GM12878 (cell line): Measurements from ENCODE around the gene AFAP1L2. TPM values are rescaled to one million over a fixed set of nuclear protein-coding genes. Genes with fewer than 3 reads are reported as not detected.

Experiments used
- ATAC-seq: fragments of 200-7000 bp; cut with Tn5 transposase; 3 replicates; pipeline ENCODE4 v1.9.1; 2020; ENCODE audit warnings: mild to moderate bottlenecking, moderate library complexity
- BruUV-seq: library from RNA; stranded (reverse); fragments of 400-500 nt; replicated peaks from 2 replicates; lab custom pipeline; 2021; lab: Mats Ljungman, UMichigan
- CTCF ChIA-PET: fragments of 300-600 bp; sonication (Branson Sonifier 250); formaldehyde crosslinking; extraction: SDS; loops from one replicate; lab custom pipeline; 2021; ENCODE audit warnings: inconsistent platforms; lab: Yijun Ruan, JAX
- POLR2A ChIA-PET: fragments of 350-600 bp; formaldehyde crosslinking; extraction: SDS; loops from one replicate; lab custom pipeline; 2021; ENCODE audit warnings: inconsistent platforms; lab: Charles Lee
- RAD21 ChIA-PET: fragments of 300-600 bp; sonication (Branson Sonifier 250); formaldehyde crosslinking; loops from one replicate; lab custom pipeline; 2023; ENCODE audit warnings: antibody characterized with exemption; ENCODE audit not compliant: unreplicated experiment; lab: Charles Lee
- SMC1A ChIA-PET: fragments of 300-600 bp; sonication (Branson Sonifier 250); formaldehyde crosslinking; loops from one replicate; lab custom pipeline; 2023; ENCODE audit not compliant: unreplicated experiment, uncharacterized antibody; lab: Charles Lee
- DNase-seq: peaks from one replicate; pipeline ENCODE4 v3.0.0-alpha.2; 2011; ENCODE audit warnings: low read depth, low spot score
- FAIRE-seq: peaks from 3 replicates; lab custom pipeline; 2011; peaks lifted over from hg19 to GRCh38; lab: Jason Lieb, UNC
- H2AFZ ChIP-seq: 2 replicates; pipeline ENCODE4 v1.6.0; 2011; ENCODE audit warnings: low read depth, low read length, control low read depth; ENCODE audit not compliant: control insufficient read depth
- H3K27ac ChIP-seq: 2 replicates; pipeline ENCODE4 v1.5.1; 2011; ENCODE audit warnings: control low read depth; ENCODE audit not compliant: control insufficient read depth, insufficient read depth
- H3K27me3 ChIP-seq, 2 experiments: replicated peaks in 1 of 2; 2 replicates each; pipeline versions ENCODE4 v1.6.0 to v1.6.1; 2011; ENCODE audit warnings: low read length in 1 of 2; ENCODE audit not compliant: control insufficient read depth in 2 of 2, insufficient read depth in 2 of 2
- H3K36me3 ChIP-seq, 2 experiments: 2 replicates each; pipeline ENCODE4 v1.5.1; 2011; ENCODE audit warnings: low read length in 1 of 2; ENCODE audit not compliant: control insufficient read depth in 2 of 2, insufficient read depth in 2 of 2
- H3K4me1 ChIP-seq: 2 replicates; pipeline ENCODE4 v1.6.1; 2011; ENCODE audit warnings: mild to moderate bottlenecking, low read length, moderate library complexity, mixed read lengths; ENCODE audit not compliant: control insufficient read depth, insufficient read depth
- H3K4me2 ChIP-seq: 2 replicates; pipeline ENCODE4 v1.6.0; 2011; ENCODE audit warnings: control low read depth; ENCODE audit not compliant: control insufficient read depth, insufficient read depth
- H3K4me3 ChIP-seq: fragments of 200-600 bp; sonication (generic); 2 replicates; pipeline ENCODE4 v1.5.1; 2016
- H3K79me2 ChIP-seq: 2 replicates; pipeline ENCODE4 v1.6.0; 2011; ENCODE audit warnings: low read length; ENCODE audit not compliant: control insufficient read depth, insufficient read depth
- H3K9ac ChIP-seq: 2 replicates; pipeline ENCODE4 v1.8.0; 2011; ENCODE audit warnings: low read length, control low read depth, mixed read lengths; ENCODE audit not compliant: control insufficient read depth, insufficient read depth
- H3K9me3 ChIP-seq: replicated peaks from 3 replicates; pipeline ENCODE4 v1.5.1; 2011; ENCODE audit warnings: mild to moderate bottlenecking, low read length; ENCODE audit not compliant: control insufficient read depth, insufficient read depth
- H4K20me1 ChIP-seq: 2 replicates; pipeline ENCODE4 v1.6.0; 2011; ENCODE audit not compliant: control insufficient read depth, insufficient read depth
- CEBPB ChIP-seq, 2 experiments: fragments of 150-350 bp in 1 of 2; IDR thresholded peaks; 2 replicates each; pipeline ENCODE4 v1.6.1; 2012 to 2014; ENCODE audit warnings: low read depth in 2 of 2, low read length in 2 of 2, borderline replicate concordance in 1 of 2, inconsistent platforms in 1 of 2
- CREB1 ChIP-seq: IDR thresholded peaks from 2 replicates; pipeline ENCODE4 v1.6.1; 2012; ENCODE audit warnings: low read depth, mild to moderate bottlenecking, inconsistent platforms
- IKZF2 ChIP-seq, 2 experiments: fragments of 450-650 bp; IDR thresholded peaks; 2 replicates each; pipeline ENCODE4 v1.6.1; 2017; ENCODE audit warnings: mild to moderate bottlenecking in 2 of 2, moderate library complexity in 2 of 2
- NR2C1 ChIP-seq: fragments of 450-650 bp; IDR thresholded peaks from 2 replicates; pipeline ENCODE4 v1.6.1; 2017; ENCODE audit warnings: antibody characterized with exemption, mild to moderate bottlenecking, moderate library complexity
- RFX5 ChIP-seq: IDR thresholded peaks from 2 replicates; pipeline ENCODE4 v1.6.1; 2011; ENCODE audit warnings: low read depth, low read length, improper control_type of control experiment
- SIX5 ChIP-seq: IDR thresholded peaks from 2 replicates; pipeline ENCODE4 v1.6.1; 2011; ENCODE audit warnings: mild to moderate bottlenecking, low read depth, low read length, moderate library complexity; ENCODE audit not compliant: severe bottlenecking
- SKIL ChIP-seq: fragments of 450-650 bp; IDR thresholded peaks from 2 replicates; pipeline ENCODE4 v1.6.1; 2017; ENCODE audit warnings: mild to moderate bottlenecking, low read depth, inconsistent platforms; ENCODE audit not compliant: poor library complexity, severe bottlenecking
- SMC3 ChIP-seq: IDR thresholded peaks from 2 replicates; pipeline ENCODE4 v1.6.1; 2011; ENCODE audit warnings: low read length, improper control_type of control experiment, borderline replicate concordance
- STAT1 ChIP-seq: fragments of 450-650 bp; conservative IDR thresholded peaks from 2 replicates; pipeline ENCODE4 v1.6.1; 2014; ENCODE audit warnings: antibody characterized with exemption, mild to moderate bottlenecking
- YBX1 ChIP-seq: fragments of 450-650 bp; IDR thresholded peaks from 2 replicates; pipeline ENCODE4 v1.6.1; 2016; ENCODE audit warnings: antibody characterized with exemption
- ZNF207 ChIP-seq: fragments of 450-650 bp; IDR thresholded peaks from 2 replicates; pipeline ENCODE4 v1.6.1; 2014; ENCODE audit warnings: antibody characterized with exemption, mild to moderate bottlenecking, borderline replicate concordance
- WGBS: methylation state at CpG from one replicate; pipeline ENCODE4 v1.1.6; 2016; ENCODE audit warnings: low lambda C conversion rate; ENCODE audit not compliant: insufficient replicate concordance, insufficient coverage; ENCODE audit errors: missing lambda C conversion rate; 5-methylcytosine and 5-hydroxymethylcytosine counted together
- in situ Hi-C: fragments of 300-500 bp; cut with MboI; formaldehyde crosslinking; loops from 9 replicates; pipeline ENCODE4 v1.14.3; 2018; ENCODE audit warnings: mixed read lengths
- intact Hi-C: fragments of 100-400 bp; cut with micrococcal nuclease; formaldehyde crosslinking; loops from one replicate; pipeline ENCODE4 v1.14.2; 2022; ENCODE audit not compliant: unreplicated experiment
- polyA plus RNA-seq, 11 experiments: library from polyadenylated mRNA; depleted of rRNA in 4 of 11; unstranded in 6 of 11; stranded (reverse) in 5 of 11; fragments of >200 nt; fragmentation: Nextera tagmentation in 4 of 11; fragmentation: Illumina TruSeq in 1 of 11; extraction: Ambion mirVana in 4 of 11; extraction: Trizol in 1 of 11; gene quantifications; 1 replicate in 1 of 11; 2 replicates in 10 of 11; pipeline versions ENCODE4 v1.2.1 to v1.2.3, GENCODE V29; 2011 to 2016; ENCODE audit warnings: inconsistent platforms in 2 of 11, missing spikeins in 2 of 11, low read depth in 1 of 11
- total RNA-seq, 4 experiments: library from RNA; depleted of rRNA in 3 of 4; stranded (reverse); fragments of >200 nt in 3 of 4; fragmentation: Illumina TruSeq in 1 of 4; extraction: Trizol in 1 of 4; gene quantifications; 2 replicates each; pipeline versions ENCODE4 v1.2.1 to v1.2.3, GENCODE V29; 2013 to 2021

AFAP1L2 gene
- total and polyA plus RNA-seq, 10 of the 15 experiments (the other 5 are each of a cell fraction or from before 2014, with no cell fraction given) = 0.03 to 4.0 (median 0.34) TPM

- SMC1A ChIA-PET = no interaction called here
- no TSS peak for BruUV-seq
These were observed 56.5 kb downstream of the AFAP1L2 start for GRCh38 chr10:114347791-114348190.

More at GRCh38 chr10:114347791-114348190, 56.5 kb downstream of the AFAP1L2 start:
- DNase-seq (no peak), ATAC-seq (no peak), FAIRE-seq (no peak)
- in situ Hi-C loops (no loop called here), intact Hi-C loops (no loop called here)
- no peak overlapping the region for H2AFZ ChIP-seq
- no peaks in the 10 kb centered on the region for H3K9me3 ChIP-seq
- no peaks in the 10 kb centered on the region; a peak in 2 of 4 replicates for H3K27me3 ChIP-seq
- TF ChIP-seq RFX5 = no peak
- no peak for TF ChIP-seq NR2C1
- TF ChIP-seq IKZF2 (IDR thresholded peaks at IDR 0.05) = no peak
- no peak for TF ChIP-seq CREB1
- TF ChIP-seq CEBPB (IDR thresholded peaks at IDR 0.05; ENCODE audit: borderline replicate concordance in 1 of 2, low read depth in 2 of 2, low read length in 2 of 2) = no peak
- no peak for TF ChIP-seq STAT1
- no peak for TF ChIP-seq SKIL
- TF ChIP-seq SIX5 = no peak
- TF ChIP-seq ZNF207 = no peak
- no peak for TF ChIP-seq YBX1
- no peak for TF ChIP-seq SMC3
- CTCF ChIA-PET = interaction anchor here (0.6 to 1.0 kb wide), 2 partner anchors 44 to 47 kb away, joined by 3 read pairs; no protein-coding TSS in a partner anchor
- H3K4me3 ChIP-seq = no peak overlapping the region
- H3K79me2 ChIP-seq = no peaks in the 10 kb centered on the region
- H3K36me3 ChIP-seq = no peaks in the 10 kb centered on the region
- WGBS = 66% methylated on average over 2 of the region's 2 CpGs
- H3K4me1 ChIP-seq = no peaks in the 10 kb centered on the region; the same call in 1 of the 2 replicates
- POLR2A ChIA-PET = interaction anchor here (1.1 kb wide), 1 partner anchor 9 kb away, joined by 3 read pairs; no protein-coding TSS in a partner anchor
- no peaks in the 10 kb centered on the region for H4K20me1 ChIP-seq
- H3K27ac ChIP-seq = no peak overlapping the region
- no peak overlapping the region for H3K9ac ChIP-seq
- H3K4me2 ChIP-seq = no peak overlapping the region
- RAD21 ChIA-PET = no interaction called here
